Natural killer cell (primary cell): ENCODE data around the gene LRRC53. TPM values are rescaled to one million over a fixed set of nuclear protein-coding genes. Genes with fewer than 3 reads are reported as not detected.

Experiments used
- ATAC-seq, 3 donors: fragments of 150-1000 bp in 2 of 3; fragments of 200-7000 bp in 1 of 3; cut with Tn5 transposase; 1 replicate in 1 of 3; 2 replicates in 2 of 3; pipeline ENCODE4 v1.10.0; 2021; ENCODE audit warnings: mild to moderate bottlenecking in 2 of 3, moderate library complexity in 2 of 3
- DNase-seq, 2 donors: peaks; one replicate each; pipeline versions ENCODE4 v3.0.0 to v3.0.0-alpha.2; 2013 to 2021; ENCODE audit warnings: mixed read lengths in 1 of 2
- H3K27ac ChIP-seq: one replicate; pipeline ENCODE4 v1.5.1; 2013; ENCODE audit warnings: mild to moderate bottlenecking, low read length
- H3K27me3 ChIP-seq: one replicate; pipeline ENCODE4 v1.6.1; 2013; ENCODE audit warnings: low read length; ENCODE audit not compliant: control insufficient read depth, insufficient read depth
- H3K36me3 ChIP-seq: one replicate; pipeline ENCODE4 v1.6.1; 2013; ENCODE audit warnings: low read length; ENCODE audit not compliant: control insufficient read depth, insufficient read depth
- H3K4me1 ChIP-seq: one replicate; pipeline ENCODE4 v1.6.1; 2013; ENCODE audit warnings: low read length; ENCODE audit not compliant: control insufficient read depth, insufficient read depth
- H3K4me3 ChIP-seq: one replicate; pipeline ENCODE4 v1.5.1; 2013; ENCODE audit warnings: low read length
- H3K9me3 ChIP-seq: one replicate; pipeline ENCODE4 v1.6.1; 2013; ENCODE audit warnings: low read length; ENCODE audit not compliant: control insufficient read depth, insufficient read depth
- H3K27ac Mint-ChIP-seq, 2 donors: one replicate each; pipeline ENCODE4 v1.8.0; 2022; ENCODE audit warnings: mild to moderate bottlenecking in 2 of 2, mixed read lengths in 2 of 2, moderate library complexity in 1 of 2
- H3K27me3 Mint-ChIP-seq, 2 donors: one replicate each; pipeline ENCODE4 v1.8.0; 2022; ENCODE audit warnings: low read depth in 2 of 2, mixed read lengths in 2 of 2
- H3K36me3 Mint-ChIP-seq: one replicate; pipeline ENCODE4 v1.8.0; 2022; ENCODE audit warnings: mixed read lengths
- H3K4me1 Mint-ChIP-seq, 2 donors: one replicate each; pipeline ENCODE4 v1.8.0; 2022; ENCODE audit warnings: mixed read lengths in 2 of 2
- H3K4me3 Mint-ChIP-seq: one replicate; pipeline ENCODE4 v1.8.0; 2022; ENCODE audit warnings: mild to moderate bottlenecking, moderate library complexity, mixed read lengths
- H3K9me3 Mint-ChIP-seq, 2 donors: one replicate each; pipeline ENCODE4 v1.8.0; 2022; ENCODE audit warnings: mixed read lengths in 2 of 2
- WGBS: methylation state at CpG from one replicate; pipeline ENCODE4 v1.1.7; 2013; ENCODE audit warnings: missing lambda C conversion rate; ENCODE audit not compliant: insufficient coverage; 5-methylcytosine and 5-hydroxymethylcytosine counted together
- intact Hi-C: fragments of 100-400 bp; cut with micrococcal nuclease; formaldehyde crosslinking; loops from one replicate; pipeline ENCODE4 v1.14.2; 2022
- total RNA-seq, 4 donors: library from RNA; stranded (reverse); fragments of 120-200 nt in 1 of 4; gene quantifications; one replicate each; pipeline versions ENCODE4 v1.2.3 to v1.2.4, GENCODE V29; 2013 to 2022
- TF ChIP-seq, protein P1 (sequence below): fragments of 200-600 bp; IDR thresholded peaks from one replicate; pipeline ENCODE4 v1.8.0; 2022; ENCODE audit warnings: antibody characterized with exemption

LRRC53 gene
- total RNA-seq, 3 donors from 2014 or later (not counting 1 experiment from before 2014, with no cell fraction given) = not detected

DNA sequence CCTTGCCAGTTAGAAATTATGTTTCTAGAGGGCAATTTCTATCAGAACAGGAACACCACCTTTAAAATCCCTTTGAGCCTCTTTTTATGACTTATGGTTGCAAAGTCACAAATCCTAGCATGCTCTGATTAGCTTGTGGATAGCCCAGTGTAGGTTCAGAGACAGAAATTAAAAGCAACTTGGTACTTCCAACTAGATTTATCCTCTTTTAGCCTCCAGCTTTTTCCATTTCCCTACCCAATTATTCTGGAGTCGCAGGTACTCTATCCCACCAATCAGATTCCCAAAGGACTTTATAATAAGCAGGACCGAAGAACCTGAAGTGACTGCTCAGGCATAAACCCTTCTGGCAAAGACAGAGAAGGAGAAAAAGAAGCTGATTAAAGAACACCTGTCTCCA, 33.4 kb upstream of the LRRC53 start:
- H3K27me3 ChIP-seq = no peaks in the 10 kb centered on the region
- DNase-seq (no peak), ATAC-seq (no peak)
- H3K36me3 ChIP-seq = no peaks in the 10 kb centered on the region
- H3K27ac ChIP-seq = no peak overlapping the region
- WGBS = 91% methylated on average over 2 of the region's 2 CpGs
- TF ChIP-seq, protein P1, sequence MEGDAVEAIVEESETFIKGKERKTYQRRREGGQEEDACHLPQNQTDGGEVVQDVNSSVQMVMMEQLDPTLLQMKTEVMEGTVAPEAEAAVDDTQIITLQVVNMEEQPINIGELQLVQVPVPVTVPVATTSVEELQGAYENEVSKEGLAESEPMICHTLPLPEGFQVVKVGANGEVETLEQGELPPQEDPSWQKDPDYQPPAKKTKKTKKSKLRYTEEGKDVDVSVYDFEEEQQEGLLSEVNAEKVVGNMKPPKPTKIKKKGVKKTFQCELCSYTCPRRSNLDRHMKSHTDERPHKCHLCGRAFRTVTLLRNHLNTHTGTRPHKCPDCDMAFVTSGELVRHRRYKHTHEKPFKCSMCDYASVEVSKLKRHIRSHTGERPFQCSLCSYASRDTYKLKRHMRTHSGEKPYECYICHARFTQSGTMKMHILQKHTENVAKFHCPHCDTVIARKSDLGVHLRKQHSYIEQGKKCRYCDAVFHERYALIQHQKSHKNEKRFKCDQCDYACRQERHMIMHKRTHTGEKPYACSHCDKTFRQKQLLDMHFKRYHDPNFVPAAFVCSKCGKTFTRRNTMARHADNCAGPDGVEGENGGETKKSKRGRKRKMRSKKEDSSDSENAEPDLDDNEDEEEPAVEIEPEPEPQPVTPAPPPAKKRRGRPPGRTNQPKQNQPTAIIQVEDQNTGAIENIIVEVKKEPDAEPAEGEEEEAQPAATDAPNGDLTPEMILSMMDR = no peak
- H3K4me1 ChIP-seq = no peaks in the 10 kb centered on the region
- no peaks in the 10 kb centered on the region for H3K9me3 Mint-ChIP-seq
- H3K36me3 Mint-ChIP-seq = no peaks in the 10 kb centered on the region
- no peak overlapping the region for H3K27ac Mint-ChIP-seq
- no peaks in the 10 kb centered on the region for H3K27me3 Mint-ChIP-seq
- H3K4me1 Mint-ChIP-seq = no peaks in the 10 kb centered on the region
- intact Hi-C loops = no loop called here
- H3K4me3 ChIP-seq = no peak overlapping the region
- no peaks in the 10 kb centered on the region for H3K9me3 ChIP-seq
- no peak overlapping the region for H3K4me3 Mint-ChIP-seq

DNA sequence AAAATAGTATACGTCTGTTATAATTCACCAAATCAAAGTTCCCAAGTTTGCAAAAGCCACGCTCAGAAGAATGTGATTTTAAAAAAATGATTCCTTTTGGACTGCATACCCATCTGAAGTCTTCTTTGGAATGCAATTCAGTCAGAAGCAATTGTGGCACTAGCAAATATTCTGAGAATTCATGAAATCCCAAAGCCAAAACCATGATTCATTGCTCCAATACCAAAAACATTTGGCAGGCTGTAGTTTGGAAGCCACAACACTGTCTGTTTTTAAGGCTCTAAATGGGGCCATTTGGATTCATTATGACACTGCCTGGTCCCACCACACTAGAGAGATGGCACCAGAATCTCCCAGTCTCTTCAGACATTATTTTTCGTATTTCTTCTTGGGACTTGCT, 21.8 kb upstream of the LRRC53 start:
- Mint-ChIP-seq H3K27ac (no peak overlapping the region), H3K9me3 (no peaks in the 10 kb centered on the region), H3K4me3 (no peak overlapping the region), H3K27me3 (no peaks in the 10 kb centered on the region), H3K4me1 (no peaks in the 10 kb centered on the region), H3K36me3 (no peaks in the 10 kb centered on the region)
- Histone ChIP-seq H3K4me1 (no peaks in the 10 kb centered on the region), H3K27ac (no peak overlapping the region), H3K4me3 (no peak overlapping the region), H3K36me3 (no peaks in the 10 kb centered on the region), H3K27me3 (no peaks in the 10 kb centered on the region), H3K9me3 (no peaks in the 10 kb centered on the region)
- TF ChIP-seq, protein P1 = no peak
- WGBS = 89% methylated on average over 2 of the region's 3 CpGs
- intact Hi-C loops = no loop called here
- DNase-seq = no peak
- ATAC-seq = no peak

DNA sequence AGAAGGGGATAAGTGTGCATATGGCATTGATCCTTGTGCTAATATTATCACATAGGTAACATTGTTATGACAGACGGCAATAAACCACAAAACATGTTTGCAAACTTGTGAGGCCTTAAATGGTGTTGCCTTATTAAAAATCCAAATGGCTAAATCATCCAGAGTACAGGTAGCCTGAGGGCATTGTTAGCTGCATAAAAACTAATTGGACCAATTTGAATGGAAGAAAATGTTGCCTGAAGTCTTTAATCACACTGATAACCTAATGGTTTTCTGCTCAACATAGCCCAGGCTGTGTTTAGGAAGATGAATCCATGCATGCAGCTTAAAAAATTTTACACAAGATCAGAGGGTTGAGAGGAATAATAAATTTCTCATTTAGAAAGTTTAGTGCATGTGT, 19.4 kb upstream of the LRRC53 start:
- DNase-seq (no peak), ATAC-seq (no peak)
- intact Hi-C loops = no loop called here
- no peaks in the 10 kb centered on the region for H3K4me1 Mint-ChIP-seq
- H3K27me3 Mint-ChIP-seq = peaks cover 7 to 12% of the 10 kb centered on the region in 2 donors
- Histone ChIP-seq H3K4me3 (no peak overlapping the region), H3K4me1 (no peaks in the 10 kb centered on the region), H3K27me3 (no peaks in the 10 kb centered on the region), H3K9me3 (no peaks in the 10 kb centered on the region), H3K27ac (no peak overlapping the region), H3K36me3 (no peaks in the 10 kb centered on the region)
- no peak overlapping the region for H3K27ac Mint-ChIP-seq
- no peaks in the 10 kb centered on the region for H3K36me3 Mint-ChIP-seq
- peaks cover 4% of the 10 kb centered on the region in 2 donors for H3K9me3 Mint-ChIP-seq
- no peak overlapping the region for H3K4me3 Mint-ChIP-seq
- TF ChIP-seq, protein P1 = no peak
- 100% methylated on average over 1 of the region's 1 CpG for WGBS

DNA sequence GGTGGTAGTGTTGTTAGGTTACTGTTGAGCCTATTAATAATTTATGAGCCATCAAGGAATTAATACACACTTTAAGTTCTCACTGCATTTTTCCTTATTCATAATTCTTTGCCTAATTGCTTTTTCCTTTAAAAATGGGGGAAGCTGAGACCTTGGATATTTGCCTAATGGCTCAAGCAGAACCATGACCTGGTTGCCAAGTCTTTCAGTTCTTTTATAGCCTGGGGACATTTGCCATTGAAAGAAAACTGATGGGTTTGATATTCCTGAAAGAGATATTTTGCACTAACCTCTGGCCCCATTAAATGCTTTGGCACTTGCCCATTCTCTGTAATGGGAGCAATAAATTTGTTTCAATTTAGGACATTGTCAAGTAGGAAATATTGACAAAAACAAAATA, 18.5 kb upstream of the LRRC53 start:
- Histone ChIP-seq H3K27me3 (no peaks in the 10 kb centered on the region), H3K36me3 (no peaks in the 10 kb centered on the region)

More for the DNA sequence above, 18.5 kb upstream of the LRRC53 start:
- Histone ChIP-seq H3K4me1 (no peaks in the 10 kb centered on the region), H3K4me3 (no peak overlapping the region), H3K27ac (no peak overlapping the region), H3K9me3 (no peaks in the 10 kb centered on the region)
- peaks cover 7 to 12% of the 10 kb centered on the region in 2 donors for H3K27me3 Mint-ChIP-seq
- intact Hi-C loops = no loop called here
- H3K36me3 Mint-ChIP-seq = no peaks in the 10 kb centered on the region
- no peak overlapping the region for H3K4me3 Mint-ChIP-seq
- TF ChIP-seq, protein P1 = no peak
- H3K4me1 Mint-ChIP-seq = no peaks in the 10 kb centered on the region
- H3K27ac Mint-ChIP-seq = no peak overlapping the region
- H3K9me3 Mint-ChIP-seq = peaks cover 4% of the 10 kb centered on the region in 2 donors
- DNase-seq = no peak
- ATAC-seq = no peak
